HUES48 (cell line): ENCODE data around the gene WASF2.

Source experiments
- H3K27ac ChIP-seq: one replicate; pipeline ENCODE4 v1.7.0; 2013; ENCODE audit warnings: low read depth, low read length, inconsistent platforms
- H3K27me3 ChIP-seq: 2 replicates; pipeline ENCODE4 v1.6.1; 2013; ENCODE audit warnings: mild to moderate bottlenecking, low read length; ENCODE audit not compliant: control insufficient read depth, insufficient read depth
- H3K36me3 ChIP-seq: 2 replicates; pipeline ENCODE4 v1.6.1; 2013; ENCODE audit warnings: low read length; ENCODE audit not compliant: control insufficient read depth, insufficient read depth
- H3K4me1 ChIP-seq: 2 replicates; pipeline ENCODE4 v1.6.1; 2013; ENCODE audit warnings: mild to moderate bottlenecking, low read length; ENCODE audit not compliant: control insufficient read depth, insufficient read depth
- H3K4me3 ChIP-seq: 2 replicates; pipeline ENCODE4 v1.5.1; 2013; ENCODE audit warnings: mild to moderate bottlenecking, low read depth, low read length
- H3K9ac ChIP-seq: 2 replicates; pipeline ENCODE4 v1.6.1; 2013; ENCODE audit warnings: mild to moderate bottlenecking, low read depth, low read length, moderate library complexity
- H3K9me3 ChIP-seq: 2 replicates; pipeline ENCODE4 v1.6.1; 2013; ENCODE audit warnings: low read length; ENCODE audit not compliant: control insufficient read depth, insufficient read depth

WASF2 gene

GRCh38 chr1:27491748-27492700 lies 2.1 kb upstream of the WASF2 start:
- Histone ChIP-seq H3K4me1 (peaks cover 18% of the 10 kb centered on the region), H3K4me3 (no peak overlapping the region), H3K27me3 (no peaks in the 10 kb centered on the region), H3K9me3 (no peaks in the 10 kb centered on the region), H3K27ac (peak overlapping the region; percentile 4), H3K36me3 (no peaks in the 10 kb centered on the region), H3K9ac (no peak overlapping the region)

- peak overlapping the region; percentile 90 for H3K27ac ChIP-seq
- H3K27me3 ChIP-seq, result no peaks in the 10 kb centered on the region
- no peaks in the 10 kb centered on the region for H3K9me3 ChIP-seq
- no peaks in the 10 kb centered on the region for H3K36me3 ChIP-seq
- H3K4me3 ChIP-seq, result peak overlapping the region; percentile 77
- peaks cover 14% of the 10 kb centered on the region for H3K4me1 ChIP-seq
- H3K9ac ChIP-seq, result peak overlapping the region; percentile 82
Observed at GRCh38 chr1:27489501-27489972, 430 bp downstream of the WASF2 start.

- H3K9ac ChIP-seq, result no peak overlapping the region
- H3K9me3 ChIP-seq, result no peaks in the 10 kb centered on the region
- H3K4me1 ChIP-seq, result peaks cover 14% of the 10 kb centered on the region
Observed at GRCh38 chr1:27487966-27488884, 1.7 kb downstream of the WASF2 start.

GRCh38 chr1:27485363-27485762 lies 4.6 kb downstream of the WASF2 start:
- no peak overlapping the region for H3K27ac ChIP-seq
- no peak overlapping the region for H3K9ac ChIP-seq
- no peak overlapping the region for H3K4me3 ChIP-seq
- no peaks in the 10 kb centered on the region for H3K9me3 ChIP-seq
- H3K27me3 ChIP-seq, result no peaks in the 10 kb centered on the region
- peaks cover 11% of the 10 kb centered on the region for H3K4me1 ChIP-seq
- no peaks in the 10 kb centered on the region for H3K36me3 ChIP-seq

More at GRCh38 chr1:27487966-27488884, 1.7 kb downstream of the WASF2 start:
- Histone ChIP-seq H3K27ac (peak overlapping the region; percentile 36), H3K27me3 (no peaks in the 10 kb centered on the region), H3K4me3 (peak overlapping the region; percentile 77), H3K36me3 (no peaks in the 10 kb centered on the region)

GRCh38 chr1:27483659-27484058 lies 6.3 kb downstream of the WASF2 start:
- no peak overlapping the region for H3K27ac ChIP-seq
- H3K27me3 ChIP-seq, result no peaks in the 10 kb centered on the region
- no peak overlapping the region for H3K4me3 ChIP-seq
- no peak overlapping the region for H3K9ac ChIP-seq
- no peaks in the 10 kb centered on the region for H3K36me3 ChIP-seq
- H3K4me1 ChIP-seq, result peaks cover 9% of the 10 kb centered on the region
- H3K9me3 ChIP-seq, result no peaks in the 10 kb centered on the region

GRCh38 chr1:27481994-27482620 lies 7.9 kb downstream of the WASF2 start:
- no peak overlapping the region for H3K27ac ChIP-seq
- H3K4me3 ChIP-seq, result no peak overlapping the region
- 0 out of 2 replicates have a peak, but pooled peaks cover 2% of the 10 kb centered on the region for H3K4me1 ChIP-seq

GRCh38 chr1:27478098-27478497 lies 11.9 kb downstream of the WASF2 start:
- Histone ChIP-seq H3K36me3 (no peaks in the 10 kb centered on the region), H3K9me3 (no peaks in the 10 kb centered on the region), H3K27me3 (no peaks in the 10 kb centered on the region), H3K4me3 (no peak overlapping the region), H3K4me1 (peaks cover 10% of the 10 kb centered on the region; the same call in 1 of the 2 replicates), H3K27ac (no peak overlapping the region), H3K9ac (no peak overlapping the region)

More at GRCh38 chr1:27481994-27482620, 7.9 kb downstream of the WASF2 start:
- Histone ChIP-seq H3K9me3 (no peaks in the 10 kb centered on the region), H3K27me3 (no peaks in the 10 kb centered on the region), H3K9ac (no peak overlapping the region), H3K36me3 (no peaks in the 10 kb centered on the region)

- peaks cover 10% of the 10 kb centered on the region; the same call in 1 of the 2 replicates for H3K4me1 ChIP-seq
- no peaks in the 10 kb centered on the region for H3K36me3 ChIP-seq
- H3K9me3 ChIP-seq, result no peaks in the 10 kb centered on the region
- no peak overlapping the region for H3K27ac ChIP-seq
- H3K4me3 ChIP-seq, result no peak overlapping the region
- H3K27me3 ChIP-seq, result no peaks in the 10 kb centered on the region
- no peak overlapping the region for H3K9ac ChIP-seq
Observed at GRCh38 chr1:27476237-27476636, 13.7 kb downstream of the WASF2 start.

GRCh38 chr1:27475720-27476119 lies 14.2 kb downstream of the WASF2 start:
- Histone ChIP-seq H3K27me3 (no peaks in the 10 kb centered on the region), H3K9ac (no peak overlapping the region), H3K36me3 (no peaks in the 10 kb centered on the region), H3K9me3 (no peaks in the 10 kb centered on the region), H3K4me1 (peaks cover 10% of the 10 kb centered on the region; the same call in 1 of the 2 replicates), H3K27ac (no peak overlapping the region), H3K4me3 (no peak overlapping the region)

- Histone ChIP-seq H3K9me3 (no peaks in the 10 kb centered on the region), H3K4me1 (peaks cover 10% of the 10 kb centered on the region; the same call in 1 of the 2 replicates), H3K36me3 (no peaks in the 10 kb centered on the region), H3K4me3 (no peak overlapping the region), H3K27ac (no peak overlapping the region), H3K27me3 (no peaks in the 10 kb centered on the region), H3K9ac (no peak overlapping the region)
Observed at GRCh38 chr1:27473755-27474154, 16.2 kb downstream of the WASF2 start.
